HG03575 (cell line): ENCODE results near the gene CD207.
"Not testable (repeated sequence)": the region's sequence is repeated elsewhere in the genome, so short reads cannot be mapped to it uniquely, and the experiment has no call there.

Experiments used
- ATAC-seq: cut with Tn5 transposase; IDR thresholded peaks from one replicate; pipeline ENCODE4 v1.9.1; 2021; ENCODE audit not compliant: unreplicated experiment, insufficient number of reproducible peaks, low FRiP score; ENCODE audit errors: extremely low read depth

The CD207 gene

GRCh38 chr2:70799706-70800105 is 35.9 kb downstream of the CD207 start:
- no peak for ATAC-seq

GRCh38 chr2:70797996-70798395 is 37.6 kb downstream of the CD207 start:
- not testable (repeated sequence) for ATAC-seq

- no peak for ATAC-seq
Measured at GRCh38 chr2:70797506-70797905, 38.1 kb downstream of the CD207 start.

- ATAC-seq, result no peak
Measured at GRCh38 chr2:70796262-70796661, 39.4 kb downstream of the CD207 start.

- no peak for ATAC-seq
Measured at GRCh38 chr2:70795164-70795995, 40.2 kb downstream of the CD207 start.

GRCh38 chr2:70793450-70793849 is 42.2 kb downstream of the CD207 start:
- ATAC-seq, result no peak

GRCh38 chr2:70790136-70790828 is 45.3 kb downstream of the CD207 start, which contains the start of gene FIGLA:
Gene FIGLA (minus strand): TSS chr2:70790643. CDS start chr2:70790638, 5 bp downstream.
- no peak for ATAC-seq

- no peak for ATAC-seq
Measured at GRCh38 chr2:70789304-70790135, 46.1 kb downstream of the CD207 start.

GRCh38 chr2:70785137-70785911 is 50.3 kb downstream of the CD207 start:
- no peak for ATAC-seq

- no peak for ATAC-seq
Measured at GRCh38 chr2:70784320-70784719, 51.3 kb downstream of the CD207 start.
